ENCODE measurements around the gene GALNT8. TPM values are rescaled to one million over a fixed set of nuclear protein-coding genes. Genes with fewer than 3 reads are reported as not detected.

The GALNT8 gene
- total and polyA plus RNA-seq, 2 of the 8 experiments (the other 6 are each of a cell fraction or from before 2014, with no cell fraction given) = 4.7 to 8.3 TPM

DNA sequence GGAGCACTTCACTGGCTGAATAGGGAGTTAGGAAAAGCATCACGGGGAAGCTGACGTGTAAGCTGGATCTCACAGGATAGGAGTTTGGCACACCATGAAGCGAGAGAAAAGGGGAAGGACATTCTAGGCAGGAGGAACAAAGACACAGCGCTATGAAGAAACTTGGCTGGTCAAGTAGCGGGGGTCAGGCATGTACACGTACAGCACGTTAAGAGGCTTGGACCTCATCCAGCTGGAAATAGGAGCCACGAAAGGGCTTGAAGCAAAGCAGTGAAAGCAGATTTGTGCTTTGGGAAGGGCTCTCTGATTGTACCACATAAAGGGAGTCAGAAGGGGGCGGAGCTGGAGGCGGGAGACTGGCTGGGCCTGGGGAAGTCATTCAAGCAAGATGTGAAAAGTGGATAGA, 19.6 kb upstream of the GALNT8 start:
- no peaks in the 10 kb centered on the region for H3K79me2 ChIP-seq (ENCODE audit: control insufficient read depth in 1 of 2, insufficient read depth in 2 of 2, low read length in 2 of 2)
- DNase-seq (ENCODE audit: low read depth in 1 of 2, low spot score in 2 of 2) (no peak), FAIRE-seq (no peak)
- no peak overlapping the region for H3K56ac ChIP-seq (replicated peaks; ENCODE audit: insufficient read length, low read depth, low read length)
- no peak overlapping the region for H3K14ac ChIP-seq (ENCODE audit: insufficient read length)
- WGBS, 2 experiments (ENCODE audit: extremely low coverage in 1 of 2, insufficient coverage in 1 of 2, insufficient read length in 1 of 2, insufficient replicate concordance in 2 of 2, low coverage in 1 of 2, low lambda C conversion rate in 2 of 2, missing lambda C conversion rate in 1 of 2) = 92% methylated on average over 10 of the region's 10 CpGs; no CpG with 5 or more reads in 1 of the 2 experiments
- no peak overlapping the region for H3K4me3 ChIP-seq (ENCODE audit: extremely low read depth in 1 of 4, insufficient read depth in 2 of 4, low read depth in 3 of 4, low read length in 4 of 4)
- no peak overlapping the region for H3K4me2 ChIP-seq (ENCODE audit: insufficient read depth in 1 of 2, low read depth in 2 of 2, low read length in 2 of 2)
- no peak overlapping the region for H4K5ac ChIP-seq (ENCODE audit: insufficient read length, low read depth, low read length)
- no peaks in the 10 kb centered on the region for H3K79me1 ChIP-seq (ENCODE audit: low read depth, low read length)
- H2AFZ ChIP-seq (ENCODE audit: low read length) = no peak overlapping the region
- no peaks in the 10 kb centered on the region for H4K20me1 ChIP-seq (replicated peaks in 1 of 2; ENCODE audit: control insufficient read depth in 1 of 2, insufficient read depth in 2 of 2, low read length in 2 of 2)
- CTCF ChIA-PET (ENCODE audit: partially characterized antibody) = interaction anchor here (0.8 kb wide), 1 partner anchor 57 kb away, joined by 4 read pairs; no protein-coding TSS in a partner anchor
- no peak overlapping the region for H2BK15ac ChIP-seq (ENCODE audit: low read length)
- no peak overlapping the region for H2BK12ac ChIP-seq (ENCODE audit: low read depth, low read length)
- no peak overlapping the region for H3K9ac ChIP-seq (replicated peaks in 1 of 4; ENCODE audit: extremely low read depth in 1 of 4, low read depth in 3 of 4, low read length in 3 of 4)
- H4K91ac ChIP-seq (replicated peaks; ENCODE audit: insufficient read length, low read length) = no peak overlapping the region
- no peak overlapping the region for H2BK120ac ChIP-seq (replicated peaks; ENCODE audit: low read depth, low read length)
- H3K18ac ChIP-seq (ENCODE audit: extremely low read depth, low read length) = no peak overlapping the region; the same call in 1 of the 2 replicates
- no peaks in the 10 kb centered on the region for H3K9me3 ChIP-seq (ENCODE audit: insufficient read depth in 2 of 2, low read depth in 1 of 2, low read length in 1 of 2)
- no peak overlapping the region for H2BK5ac ChIP-seq (ENCODE audit: low read depth, low read length)
- H3K23me2 ChIP-seq (ENCODE audit: low read depth, low read length) = no peaks in the 10 kb centered on the region
- no peak overlapping the region for H3K4ac ChIP-seq (replicated peaks; ENCODE audit: insufficient read length, low read depth, low read length)
- H3K23ac ChIP-seq (ENCODE audit: insufficient read length) = no peak overlapping the region
- TF ChIP-seq RAD21 (IDR thresholded peaks at IDR 0.05 in 1 of 2, conservative IDR thresholded peaks at IDR 0.05 in 1 of 2; ENCODE audit: low read depth in 2 of 2, low read length in 2 of 2) (0 out of 4 replicates have a peak, but pooled peaks of 1 of the 2 experiments have one; percentile 2), TAF7 (optimal IDR thresholded peaks at IDR 0.05; ENCODE audit: borderline replicate concordance, low read depth, low read length) (no peak), CHD2 (IDR thresholded peaks at IDR 0.05; ENCODE audit: low read length) (no peak)
- TF ChIP-seq, protein P1, sequence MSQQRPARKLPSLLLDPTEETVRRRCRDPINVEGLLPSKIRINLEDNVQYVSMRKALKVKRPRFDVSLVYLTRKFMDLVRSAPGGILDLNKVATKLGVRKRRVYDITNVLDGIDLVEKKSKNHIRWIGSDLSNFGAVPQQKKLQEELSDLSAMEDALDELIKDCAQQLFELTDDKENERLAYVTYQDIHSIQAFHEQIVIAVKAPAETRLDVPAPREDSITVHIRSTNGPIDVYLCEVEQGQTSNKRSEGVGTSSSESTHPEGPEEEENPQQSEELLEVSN (IDR thresholded peaks at IDR 0.05) = no peak
- H2BK20ac ChIP-seq (ENCODE audit: low read length) = no peak overlapping the region
- H3K27ac ChIP-seq (ENCODE audit: low read depth, low read length) = no peak overlapping the region
- no peaks in the 10 kb centered on the region for H3K27me3 ChIP-seq (replicated peaks in 1 of 4; ENCODE audit: control insufficient read depth in 3 of 4, extremely low read depth in 1 of 4, insufficient read depth in 3 of 4, low read length in 3 of 4)
- no peak overlapping the region for H2AK5ac ChIP-seq (ENCODE audit: low read depth, low read length)
- H3K36me3 ChIP-seq (ENCODE audit: control insufficient read depth in 2 of 4, insufficient read depth in 4 of 4, low read length in 3 of 4) = peaks cover 0 to 15% (median 2%) of the 10 kb centered on the region in 4 experiments; a peak in 2 of 8 replicates
- no peaks in the 10 kb centered on the region; a peak in 1 of 7 replicates for H3K4me1 ChIP-seq (replicated peaks in 1 of 4; ENCODE audit: control insufficient read depth in 3 of 4, insufficient read depth in 4 of 4, low read length in 3 of 4)
- POLR2A ChIA-PET (ENCODE audit: partially characterized antibody) = interaction anchor here (1.0 kb wide), 1 partner anchor 19 kb away, joined by 3 read pairs; no protein-coding TSS in a partner anchor
- H4K8ac ChIP-seq (ENCODE audit: extremely low read depth, insufficient read depth, low read length) = no peak overlapping the region

Measured in H1 (cell line).